Measurements from ENCODE around the gene KLK8. TPM values are rescaled to one million over a fixed set of nuclear protein-coding genes. Genes with fewer than 3 reads are reported as not detected.

KLK8 gene
- total RNA-seq, 2 donors from 2014 or later = 1.1 TPM; not detected in 1

- H3K27ac Mint-ChIP-seq = no peak overlapping the region
- TF ChIP-seq CTCF (conservative IDR thresholded peaks at IDR 0.05) = no peak
- no peaks in the 10 kb centered on the region for H3K4me1 ChIP-seq (ENCODE audit: control insufficient read depth, insufficient read depth, low read length)
- H3K9ac ChIP-seq (ENCODE audit: extremely low read depth, low read length, poor library complexity, severe bottlenecking) = no peak overlapping the region
- no peaks in the 10 kb centered on the region for H3K9me3 ChIP-seq (ENCODE audit: control insufficient read depth, low read length)
- peaks cover 8% of the 10 kb centered on the region for H3K4me1 Mint-ChIP-seq
- H3K4me3 ChIP-seq (ENCODE audit: low read length) = no peak overlapping the region
- H3K9me3 Mint-ChIP-seq = peaks cover 5% of the 10 kb centered on the region
- WGBS, 2 experiments (ENCODE audit: insufficient coverage in 1 of 2, insufficient read length in 1 of 2) = 81 to 87% methylated on average over 5 to 6 of the region's 6 CpGs
- no peak overlapping the region for H3K27ac ChIP-seq (ENCODE audit: low read depth, low read length)
- no peak overlapping the region for H3K4me3 Mint-ChIP-seq
- H3K36me3 Mint-ChIP-seq (ENCODE audit: low read depth) = no peaks in the 10 kb centered on the region
- peaks cover 85% of the 10 kb centered on the region for H3K27me3 Mint-ChIP-seq (ENCODE audit: insufficient read depth)
- DNase-seq = no peak
- H3K36me3 ChIP-seq (ENCODE audit: control insufficient read depth, insufficient read depth, low read length) = no peaks in the 10 kb centered on the region
- peaks cover 52% of the 10 kb centered on the region for H3K27me3 ChIP-seq (ENCODE audit: control insufficient read depth, insufficient read depth, low read length, poor library complexity, severe bottlenecking)
Measured at GRCh38 chr19:51014242-51014641, 12.8 kb upstream of the KLK8 start.

GRCh38 chr19:51012661-51013190, 11.3 kb upstream of the KLK8 start:
- H3K27ac Mint-ChIP-seq = no peak overlapping the region
- Histone ChIP-seq H3K4me1 (ENCODE audit: control insufficient read depth, insufficient read depth, low read length) (no peaks in the 10 kb centered on the region), H3K9me3 (ENCODE audit: control insufficient read depth, low read length) (no peaks in the 10 kb centered on the region), H3K4me3 (ENCODE audit: low read length) (no peak overlapping the region), H3K9ac (ENCODE audit: extremely low read depth, low read length, poor library complexity, severe bottlenecking) (no peak overlapping the region), H3K27me3 (ENCODE audit: control insufficient read depth, insufficient read depth, low read length, poor library complexity, severe bottlenecking) (peaks cover 40% of the 10 kb centered on the region), H3K27ac (ENCODE audit: low read depth, low read length) (no peak overlapping the region), H3K36me3 (ENCODE audit: control insufficient read depth, insufficient read depth, low read length) (no peaks in the 10 kb centered on the region)
- TF ChIP-seq CTCF (conservative IDR thresholded peaks at IDR 0.05) = no peak
- H3K9me3 Mint-ChIP-seq = peaks cover 5% of the 10 kb centered on the region
- H3K27me3 Mint-ChIP-seq (ENCODE audit: insufficient read depth) = peaks cover 76% of the 10 kb centered on the region
- no peak overlapping the region for H3K4me3 Mint-ChIP-seq
- 89 to 90% methylated on average over 11 to 12 of the region's 12 CpGs for WGBS, 2 experiments (ENCODE audit: insufficient coverage in 1 of 2, insufficient read length in 1 of 2)
- H3K36me3 Mint-ChIP-seq (ENCODE audit: low read depth) = no peaks in the 10 kb centered on the region
- DNase-seq = no peak
- H3K4me1 Mint-ChIP-seq = peaks cover 7% of the 10 kb centered on the region

- Mint-ChIP-seq H3K9me3 (no peaks in the 10 kb centered on the region), H3K36me3 (ENCODE audit: low read depth) (no peaks in the 10 kb centered on the region), H3K27ac (no peak overlapping the region), H3K27me3 (ENCODE audit: insufficient read depth) (peaks cover 72% of the 10 kb centered on the region), H3K4me1 (no peaks in the 10 kb centered on the region), H3K4me3 (no peak overlapping the region)
- Histone ChIP-seq H3K27ac (ENCODE audit: low read depth, low read length) (no peak overlapping the region), H3K9ac (ENCODE audit: extremely low read depth, low read length, poor library complexity, severe bottlenecking) (no peak overlapping the region), H3K27me3 (ENCODE audit: control insufficient read depth, insufficient read depth, low read length, poor library complexity, severe bottlenecking) (peaks cover 28% of the 10 kb centered on the region), H3K36me3 (ENCODE audit: control insufficient read depth, insufficient read depth, low read length) (no peaks in the 10 kb centered on the region), H3K9me3 (ENCODE audit: control insufficient read depth, low read length) (no peaks in the 10 kb centered on the region), H3K4me3 (ENCODE audit: low read length) (no peak overlapping the region), H3K4me1 (ENCODE audit: control insufficient read depth, insufficient read depth, low read length) (no peaks in the 10 kb centered on the region)
- no peak for DNase-seq
- 72 to 87% methylated on average over 4 of the region's 4 CpGs for WGBS, 2 experiments (ENCODE audit: insufficient coverage in 1 of 2, insufficient read length in 1 of 2)
- TF ChIP-seq CTCF (conservative IDR thresholded peaks at IDR 0.05) = no peak
Measured at GRCh38 chr19:51010066-51010795, 8.8 kb upstream of the KLK8 start.

Data from endodermal cell (in vitro differentiated cells).